Mucosa of rectum (tissue), 2 donors: ENCODE results near the gene TSNAX.
"Not testable (repeated sequence)": the region's sequence is repeated elsewhere in the genome, so short reads cannot be mapped to it uniquely, and the experiment has no call there.

Experiments used
- H3K27ac ChIP-seq, 2 donors: one replicate each; pipeline ENCODE4 v1.7.0; 2013; ENCODE audit warnings: inconsistent platforms in 2 of 2, low read depth in 2 of 2, low read length in 2 of 2
- H3K27me3 ChIP-seq, 2 donors: one replicate each; pipeline ENCODE4 v1.7.0; 2013; ENCODE audit warnings: low read length in 2 of 2; ENCODE audit not compliant: control insufficient read depth in 2 of 2, insufficient read depth in 2 of 2
- H3K36me3 ChIP-seq, 2 donors: one replicate each; pipeline ENCODE4 v1.7.0; 2013; ENCODE audit warnings: low read length in 2 of 2; ENCODE audit not compliant: control insufficient read depth in 2 of 2, insufficient read depth in 2 of 2
- H3K4me1 ChIP-seq, 2 donors: one replicate each; pipeline ENCODE4 v1.7.0; 2013; ENCODE audit warnings: low read length in 2 of 2, mild to moderate bottlenecking in 1 of 2; ENCODE audit not compliant: control insufficient read depth in 2 of 2, insufficient read depth in 2 of 2
- H3K4me3 ChIP-seq, 2 donors: one replicate each; pipeline ENCODE4 v1.7.0; 2013; ENCODE audit warnings: low read length in 2 of 2
- H3K9ac ChIP-seq, 2 donors: one replicate each; pipeline ENCODE4 v1.7.0; 2013; ENCODE audit warnings: low read length in 2 of 2, low read depth in 1 of 2, mild to moderate bottlenecking in 1 of 2
- H3K9me3 ChIP-seq, 2 donors: one replicate each; pipeline ENCODE4 v1.7.0; 2013; ENCODE audit warnings: low read length in 2 of 2; ENCODE audit not compliant: control insufficient read depth in 2 of 2
- donor health status: healthy.
- donor health status: Normal muscosa, but diverticular disease.

Gene TSNAX

GRCh38 chr1:231581859-231582258, 53.4 kb downstream of the TSNAX start:
- no peaks in the 10 kb centered on the region for H3K4me1 ChIP-seq
- no peaks in the 10 kb centered on the region for H3K27me3 ChIP-seq
- no peaks in the 10 kb centered on the region for H3K36me3 ChIP-seq
- H3K4me3 ChIP-seq: no peak overlapping the region
- no peak overlapping the region for H3K27ac ChIP-seq
- no peaks in the 10 kb centered on the region for H3K9me3 ChIP-seq
- no peak overlapping the region for H3K9ac ChIP-seq

GRCh38 chr1:231583376-231583775, 54.9 kb downstream of the TSNAX start:
- H3K4me3 ChIP-seq: no peak overlapping the region
- no peaks in the 10 kb centered on the region for H3K36me3 ChIP-seq
- no peaks in the 10 kb centered on the region for H3K9me3 ChIP-seq
- H3K9ac ChIP-seq: no peak overlapping the region
- H3K4me1 ChIP-seq: no peaks in the 10 kb centered on the region
- H3K27ac ChIP-seq: no peak overlapping the region
- no peaks in the 10 kb centered on the region for H3K27me3 ChIP-seq

GRCh38 chr1:231584117-231584516, 55.6 kb downstream of the TSNAX start:
- no peak overlapping the region for H3K4me3 ChIP-seq
- no peak overlapping the region for H3K9ac ChIP-seq
- no peak overlapping the region for H3K27ac ChIP-seq
- no peaks in the 10 kb centered on the region for H3K4me1 ChIP-seq
- no peaks in the 10 kb centered on the region for H3K36me3 ChIP-seq
- no peaks in the 10 kb centered on the region for H3K9me3 ChIP-seq
- H3K27me3 ChIP-seq: no peaks in the 10 kb centered on the region

GRCh38 chr1:231584921-231585320, 56.5 kb downstream of the TSNAX start:
- no peak overlapping the region for H3K4me3 ChIP-seq
- no peak overlapping the region for H3K9ac ChIP-seq
- no peak overlapping the region for H3K27ac ChIP-seq

GRCh38 chr1:231590453-231591198, 62.2 kb downstream of the TSNAX start:
- Histone ChIP-seq H3K27me3 (no peaks in the 10 kb centered on the region), H3K9ac (no peak overlapping the region), H3K4me1 (peaks cover 0 to 4% of the 10 kb centered on the region in 2 donors), H3K9me3 (no peaks in the 10 kb centered on the region), H3K27ac (no peak overlapping the region), H3K4me3 (no peak overlapping the region), H3K36me3 (no peaks in the 10 kb centered on the region)

More at GRCh38 chr1:231584921-231585320, 56.5 kb downstream of the TSNAX start:
- Histone ChIP-seq H3K4me1 (no peaks in the 10 kb centered on the region), H3K9me3 (no peaks in the 10 kb centered on the region), H3K27me3 (no peaks in the 10 kb centered on the region), H3K36me3 (no peaks in the 10 kb centered on the region)

GRCh38 chr1:231591466-231591865, 63.0 kb downstream of the TSNAX start:
- H3K4me1 ChIP-seq: peaks cover 0 to 9% of the 10 kb centered on the region in 2 donors
- no peak overlapping the region for H3K9ac ChIP-seq
- no peak overlapping the region for H3K27ac ChIP-seq

GRCh38 chr1:231592809-231593208, 64.3 kb downstream of the TSNAX start:
- Histone ChIP-seq H3K4me1 (peaks cover 0 to 10% of the 10 kb centered on the region in 2 donors), H3K27ac (no peak overlapping the region), H3K27me3 (no peaks in the 10 kb centered on the region), H3K9me3 (no peaks in the 10 kb centered on the region), H3K9ac (no peak overlapping the region), H3K36me3 (no peaks in the 10 kb centered on the region), H3K4me3 (no peak overlapping the region)

More at GRCh38 chr1:231591466-231591865, 63.0 kb downstream of the TSNAX start:
- Histone ChIP-seq H3K36me3 (no peaks in the 10 kb centered on the region), H3K9me3 (no peaks in the 10 kb centered on the region), H3K27me3 (no peaks in the 10 kb centered on the region), H3K4me3 (no peak overlapping the region)

- peaks cover 0 to 10% of the 10 kb centered on the region in 2 donors for H3K4me1 ChIP-seq
- H3K27ac ChIP-seq: not testable (repeated sequence)
Observed at GRCh38 chr1:231593264-231593663, 64.8 kb downstream of the TSNAX start.

GRCh38 chr1:231594123-231594522, 65.7 kb downstream of the TSNAX start:
- Histone ChIP-seq H3K4me3 (no peak overlapping the region), H3K36me3 (no peaks in the 10 kb centered on the region)

More at GRCh38 chr1:231593264-231593663, 64.8 kb downstream of the TSNAX start:
- not testable (repeated sequence) for H3K9me3 ChIP-seq, H3K4me3 ChIP-seq, H3K9ac ChIP-seq, H3K36me3 ChIP-seq, H3K27me3 ChIP-seq

GRCh38 chr1:231594749-231595148, 66.3 kb downstream of the TSNAX start:
- Histone ChIP-seq H3K4me3 (no peak overlapping the region), H3K9me3 (no peaks in the 10 kb centered on the region), H3K4me1 (peaks cover 0 to 10% of the 10 kb centered on the region in 2 donors), H3K9ac (no peak overlapping the region), H3K27ac (peak overlapping the region in 1 of 2 donors; percentile 57), H3K36me3 (no peaks in the 10 kb centered on the region), H3K27me3 (no peaks in the 10 kb centered on the region)

More at GRCh38 chr1:231594123-231594522, 65.7 kb downstream of the TSNAX start:
- H3K9me3 ChIP-seq: no peaks in the 10 kb centered on the region
- no peaks in the 10 kb centered on the region for H3K27me3 ChIP-seq
- no peak overlapping the region for H3K9ac ChIP-seq
- H3K4me1 ChIP-seq: peaks cover 0 to 10% of the 10 kb centered on the region in 2 donors
- H3K27ac ChIP-seq: peak overlapping the region in 1 of 2 donors; percentile 37
